HG03378 (cell line): ENCODE results near the gene SH3BP2.
"Not testable (repeated sequence)": the region's sequence is repeated elsewhere in the genome, so short reads cannot be mapped to it uniquely, and the experiment has no call there.

ENCODE experiments used
- ATAC-seq: cut with Tn5 transposase; IDR thresholded peaks from one replicate; pipeline ENCODE4 v1.9.1; 2021; ENCODE audit warnings: mild to moderate bottlenecking, moderate library complexity; ENCODE audit not compliant: unreplicated experiment

The SH3BP2 gene

DNA sequence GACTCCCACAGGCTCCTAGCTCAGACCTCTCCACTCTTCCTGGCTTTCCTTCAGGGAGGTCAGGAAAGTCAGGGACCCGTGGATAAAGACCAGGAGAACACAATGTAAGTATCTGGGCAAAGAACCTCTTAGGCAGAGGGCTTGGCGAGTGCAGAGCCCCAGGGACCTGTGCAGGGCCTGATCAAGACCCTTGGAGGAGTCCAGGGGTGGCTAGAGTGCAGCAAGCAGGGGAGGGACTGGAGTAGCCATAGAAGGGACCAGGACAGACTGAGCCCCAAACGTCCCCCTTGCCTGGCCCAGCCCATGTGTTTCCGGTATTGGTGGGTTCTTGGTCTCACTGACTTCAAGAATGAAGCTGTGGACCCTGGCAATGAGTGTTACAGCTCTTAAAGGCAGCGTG, 30.8 kb upstream of the SH3BP2 start:
- no peak for ATAC-seq

DNA sequence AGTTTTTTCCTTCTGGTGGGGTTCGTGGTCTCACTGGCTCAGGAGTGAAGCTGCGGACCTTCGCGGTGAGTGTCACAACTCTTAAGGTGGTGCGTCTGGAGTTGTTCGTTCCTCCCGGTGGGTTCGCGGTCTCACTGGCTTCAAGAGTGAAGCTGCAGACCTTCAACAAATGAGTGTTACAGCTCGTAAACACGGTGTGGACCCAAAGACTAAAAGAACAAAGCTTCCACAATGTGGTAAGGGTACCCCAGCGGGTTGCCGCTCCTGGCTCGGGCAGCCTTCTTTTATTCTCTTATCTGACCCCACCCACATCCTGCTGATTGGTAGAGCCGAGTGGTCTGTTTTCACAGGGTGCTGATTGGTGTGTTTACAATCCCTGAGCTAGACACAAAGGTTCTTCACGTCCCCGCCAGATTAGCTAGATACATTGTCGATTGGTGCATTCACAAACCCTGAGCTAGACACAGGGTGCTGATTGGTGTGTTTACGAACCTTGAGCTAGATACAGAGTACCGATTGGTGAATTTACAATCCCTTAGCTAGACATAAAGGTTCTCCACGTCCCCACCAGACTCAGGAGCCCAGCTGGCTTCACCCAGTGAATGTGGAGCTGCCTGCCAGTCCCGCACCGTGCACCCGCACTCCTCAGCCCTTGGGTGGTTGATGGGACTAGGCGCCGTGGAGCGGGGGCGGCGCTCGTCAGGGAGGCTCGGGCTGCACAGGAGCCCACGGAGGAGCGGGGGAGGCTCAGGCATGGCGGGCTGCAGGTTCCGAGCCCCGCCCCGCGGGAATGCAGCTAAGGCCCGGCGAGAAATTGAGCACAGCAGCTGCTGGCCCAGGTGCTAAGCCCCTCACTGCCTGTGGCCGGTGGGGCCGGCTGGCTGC, 30.2 kb upstream of the SH3BP2 start:
- ATAC-seq: not testable (repeated sequence)

DNA sequence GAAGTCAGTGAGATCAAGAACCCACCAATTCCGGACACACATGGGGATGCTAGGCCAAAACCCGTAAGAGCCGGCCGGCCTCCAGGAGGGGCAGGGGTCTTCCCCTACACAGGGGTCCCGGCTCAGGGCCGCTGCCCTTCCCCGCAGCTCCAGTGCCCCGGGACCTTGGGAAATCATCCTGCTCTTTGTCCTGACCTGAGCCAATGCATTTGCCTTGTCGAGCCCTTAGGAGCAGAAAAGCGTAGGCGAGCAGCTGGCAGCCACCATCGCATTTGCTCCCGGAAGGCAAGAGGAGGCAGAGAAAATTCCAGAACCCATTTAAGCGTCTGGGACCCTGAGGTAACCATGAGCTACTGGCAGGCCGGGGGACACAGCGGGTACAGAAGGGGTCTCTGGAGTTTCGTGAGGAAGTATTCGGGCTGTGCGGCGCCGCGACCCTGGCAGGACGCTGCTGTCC, 29.3 kb upstream of the SH3BP2 start:
- peak; percentile 7 for ATAC-seq

DNA sequence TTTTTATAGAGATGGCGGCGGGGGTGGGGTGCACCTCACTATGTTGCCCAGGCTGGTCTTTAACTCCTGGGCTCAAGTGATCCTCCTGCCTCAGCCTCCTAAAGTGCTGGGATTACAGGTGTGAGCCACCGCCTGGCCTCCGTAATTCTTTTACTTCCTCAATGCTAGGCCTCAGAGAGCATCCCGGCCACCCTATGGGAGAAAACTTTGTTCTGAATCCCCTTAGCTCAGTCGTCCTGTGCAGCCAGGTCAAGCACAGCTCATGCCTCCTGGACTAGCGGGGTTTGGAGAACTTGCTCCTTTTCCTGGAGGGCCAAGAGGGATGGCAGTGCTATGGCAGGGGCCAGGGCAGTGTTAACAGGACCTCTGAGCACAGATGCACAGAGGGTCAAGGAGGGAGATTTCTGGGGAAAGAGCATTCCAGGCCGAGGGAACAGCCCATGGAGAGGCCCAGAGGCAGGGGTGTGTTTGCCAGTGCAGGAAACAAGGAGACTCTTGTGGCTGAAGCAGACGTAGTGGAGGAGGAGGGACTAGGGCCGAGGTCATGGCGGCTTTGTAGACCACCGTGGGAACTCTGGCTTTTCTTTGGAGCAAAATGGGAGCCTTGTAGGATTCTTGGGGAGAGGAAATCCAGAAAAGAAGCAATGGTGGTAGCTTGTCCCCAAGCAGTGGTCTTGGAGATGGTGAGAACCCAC, 26.9 kb upstream of the SH3BP2 start:
- ATAC-seq: no peak

GRCh38 chr4:2767046-2767704, 25.7 kb upstream of the SH3BP2 start:
- ATAC-seq: no peak

- ATAC-seq: no peak
Observed at GRCh38 chr4:2767705-2768074, 25.2 kb upstream of the SH3BP2 start.

DNA sequence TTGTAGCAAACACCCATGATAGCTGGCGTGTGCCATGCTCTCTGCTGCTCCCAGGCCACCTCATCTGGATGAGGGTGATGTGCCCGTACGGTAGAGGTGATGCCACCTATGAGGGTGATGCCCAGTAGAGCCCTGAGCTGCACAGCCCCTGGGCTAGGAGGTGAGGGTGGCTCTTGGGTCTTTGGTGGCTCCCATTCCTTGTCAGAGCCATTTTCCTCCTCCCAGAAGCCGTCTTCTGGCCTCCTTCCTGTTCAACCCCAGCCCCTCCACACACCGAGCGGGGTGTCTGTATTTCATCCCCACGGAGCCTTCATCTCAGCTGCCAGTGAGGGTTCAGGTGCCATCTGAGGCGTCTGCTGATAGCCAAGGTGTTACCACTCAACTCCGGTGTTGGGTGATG, 24.8 kb upstream of the SH3BP2 start:
- ATAC-seq: no peak

DNA sequence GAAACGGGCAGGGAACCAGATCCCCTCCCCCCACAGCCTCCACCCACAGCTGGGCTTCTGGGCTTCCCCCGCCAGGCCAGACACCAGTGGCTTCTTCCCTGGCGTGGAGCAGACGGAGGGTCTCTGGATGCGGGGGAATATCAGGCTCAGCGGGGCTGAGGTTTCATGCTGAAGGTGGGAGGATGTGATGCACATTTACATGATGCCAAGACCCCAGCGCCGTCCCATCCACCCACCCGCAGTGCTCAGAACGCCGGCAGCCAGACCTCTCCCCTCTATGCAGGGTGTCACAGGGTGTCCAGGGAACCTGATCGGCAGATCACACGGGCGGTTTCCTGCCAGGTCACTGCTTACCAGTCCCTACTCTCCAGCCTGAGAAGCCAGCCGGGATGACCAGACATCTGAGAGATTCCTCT, 24.0 kb upstream of the SH3BP2 start:
- no peak for ATAC-seq

- ATAC-seq: no peak
Observed at GRCh38 chr4:2771264-2771663, 21.6 kb upstream of the SH3BP2 start.

GRCh38 chr4:2780643-2781042, 12.2 kb upstream of the SH3BP2 start:
- not testable (repeated sequence) for ATAC-seq

- ATAC-seq: no peak
Observed at GRCh38 chr4:2781911-2782310, 11.0 kb upstream of the SH3BP2 start.

- no peak for ATAC-seq
Observed at GRCh38 chr4:2783790-2784189, 9.1 kb upstream of the SH3BP2 start.

GRCh38 chr4:2785613-2786012, 7.3 kb upstream of the SH3BP2 start:
- ATAC-seq: no peak

DNA sequence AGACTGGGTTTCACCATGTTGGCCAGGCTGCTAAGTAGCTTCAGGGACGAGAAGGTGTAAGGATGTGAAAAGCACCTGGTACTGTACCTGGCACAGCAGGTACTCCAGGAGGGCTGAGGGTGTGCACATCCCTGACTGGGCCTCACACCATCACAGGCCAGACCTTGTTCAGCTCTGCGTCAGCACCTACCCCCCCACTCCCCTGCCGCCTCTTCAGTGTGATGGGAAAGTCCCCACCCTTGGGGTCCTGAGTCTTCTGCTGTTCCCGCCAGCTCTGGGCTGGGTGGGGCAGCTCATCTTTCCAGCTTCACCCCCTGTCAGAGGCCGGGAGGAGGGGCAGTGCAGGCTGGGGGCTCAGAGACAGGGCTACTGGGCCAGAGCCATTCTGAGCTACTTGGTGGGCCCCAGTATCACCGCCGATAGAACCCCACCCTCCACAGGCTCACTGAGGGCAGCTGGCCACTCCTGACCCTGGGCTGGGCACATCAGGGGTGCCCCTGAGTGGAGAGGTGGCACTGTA, 6.7 kb upstream of the SH3BP2 start:
- ATAC-seq: no peak

- ATAC-seq: peak; percentile 2
Observed at GRCh38 chr4:2786794-2787229, 6.1 kb upstream of the SH3BP2 start.

DNA sequence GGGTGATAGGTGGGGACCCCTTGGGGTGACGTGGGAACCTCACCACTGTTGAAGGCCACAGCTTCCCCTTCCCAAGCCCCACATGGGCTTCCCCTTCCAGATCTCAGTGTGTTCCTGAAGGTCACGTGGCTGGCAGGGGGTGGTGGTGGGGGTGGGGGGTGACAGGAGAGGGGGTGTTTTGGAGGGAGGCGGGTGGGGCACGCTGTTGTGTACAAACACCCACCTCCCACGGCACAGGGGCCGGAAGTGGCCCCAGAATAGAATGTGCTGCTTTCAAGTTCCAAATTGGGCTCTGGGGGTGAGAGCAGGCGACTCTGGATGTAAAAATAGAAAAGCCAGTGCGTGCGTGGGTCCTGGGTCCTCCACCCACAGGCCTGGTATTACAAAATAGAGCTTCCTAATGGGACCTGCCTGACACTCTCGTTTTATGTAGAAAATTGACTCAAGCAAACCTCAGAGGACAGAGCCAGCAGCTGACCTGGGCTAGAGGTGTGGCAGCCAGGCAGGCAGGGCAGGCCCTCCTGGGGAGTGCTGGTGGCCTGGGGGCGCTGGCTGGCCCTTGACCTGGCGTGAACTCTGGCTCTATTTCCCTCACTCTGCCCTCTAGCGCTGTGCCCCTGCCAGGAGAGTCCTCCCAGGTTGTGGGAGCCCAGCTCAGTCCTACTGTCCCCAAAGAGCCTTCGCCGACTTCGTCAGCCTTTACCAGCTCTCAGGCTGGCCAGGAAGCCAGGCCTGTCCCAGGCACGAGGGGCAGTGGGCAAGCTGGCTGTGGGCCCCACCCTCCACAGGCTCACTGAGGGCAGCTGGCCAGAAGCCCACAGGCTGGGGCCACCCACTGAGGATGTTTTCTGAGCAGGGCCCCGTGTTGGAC, 5.4 kb upstream of the SH3BP2 start:
- ATAC-seq: peak; percentile 69

- ATAC-seq: no peak
Observed at GRCh38 chr4:2788101-2788500, 4.8 kb upstream of the SH3BP2 start.

- no peak for ATAC-seq
Observed at GRCh38 chr4:2788532-2789103, 4.3 kb upstream of the SH3BP2 start.

- ATAC-seq: no peak
Observed at GRCh38 chr4:2789351-2789750, 3.5 kb upstream of the SH3BP2 start.
